Measurements from ENCODE around the gene SGF29. TPM values are rescaled to one million over a fixed set of nuclear protein-coding genes. Genes with fewer than 3 reads are reported as not detected.

The SGF29 gene
- total RNA-seq, 4 donors from 2014 or later, result 31.9 to 52.1 (median 36.1) TPM

GRCh38 chr16:28511801-28512789 is 41.6 kb upstream of the SGF29 start:
- Histone ChIP-seq H3K4me1 (peaks cover 0 to 5% (median 1%) of the 10 kb centered on the region in 4 donors), H3K27ac (no peak overlapping the region), H3K4me3 (no peak overlapping the region), H3K27me3 (no peaks in the 10 kb centered on the region), H3K36me3 (no peaks in the 10 kb centered on the region), H3K9me3 (no peaks in the 10 kb centered on the region)
- no peak for DNase-seq (ENCODE audit: low spot score in 2 of 2)
- 81 to 82% methylated on average over 21 of the region's 21 CpGs for WGBS, 2 donors
- TF ChIP-seq POLR2A (IDR thresholded peaks at IDR 0.05) (no peak), CTCF (IDR thresholded peaks at IDR 0.05) (no peak), EP300 (IDR thresholded peaks at IDR 0.05) (no peak)

- TF ChIP-seq EP300 (IDR thresholded peaks at IDR 0.05) (no peak), CTCF (IDR thresholded peaks at IDR 0.05) (no peak), POLR2A (IDR thresholded peaks at IDR 0.05) (no peak)
- DNase-seq (ENCODE audit: low spot score in 2 of 2), result no peak
- WGBS, 2 donors, result 74 to 79% methylated on average over 12 of the region's 12 CpGs
These were observed 40.1 kb upstream of the SGF29 start for GRCh38 chr16:28513484-28514181.

GRCh38 chr16:28514246-28514645 is 39.5 kb upstream of the SGF29 start:
- Histone ChIP-seq H3K27me3 (no peaks in the 10 kb centered on the region), H3K4me1 (no peaks in the 10 kb centered on the region), H3K9me3 (no peaks in the 10 kb centered on the region), H3K27ac (no peak overlapping the region), H3K4me3 (no peak overlapping the region), H3K36me3 (no peaks in the 10 kb centered on the region)
- 72 to 77% methylated on average over 2 to 4 of the region's 7 CpGs for WGBS, 2 donors
- TF ChIP-seq POLR2A (IDR thresholded peaks at IDR 0.05) (no peak), CTCF (IDR thresholded peaks at IDR 0.05) (no peak)
- DNase-seq (ENCODE audit: low spot score in 2 of 2), result no peak

More at GRCh38 chr16:28513484-28514181, 40.1 kb upstream of the SGF29 start:
- Histone ChIP-seq H3K27ac (no peak overlapping the region), H3K9me3 (no peaks in the 10 kb centered on the region), H3K27me3 (no peaks in the 10 kb centered on the region), H3K4me1 (no peaks in the 10 kb centered on the region), H3K36me3 (no peaks in the 10 kb centered on the region), H3K4me3 (no peak overlapping the region)

GRCh38 chr16:28520672-28521071 is 33.0 kb upstream of the SGF29 start:
- 67 to 70% methylated on average over 7 of the region's 7 CpGs for WGBS, 2 donors
- Histone ChIP-seq H3K27ac (no peak overlapping the region), H3K4me3 (no peak overlapping the region), H3K36me3 (no peaks in the 10 kb centered on the region), H3K4me1 (peaks cover 0 to 4% (median 0%) of the 10 kb centered on the region in 4 donors), H3K9me3 (no peaks in the 10 kb centered on the region), H3K27me3 (no peaks in the 10 kb centered on the region)
- DNase-seq (ENCODE audit: low spot score in 2 of 2), result no peak
- no peak for TF ChIP-seq POLR2A (IDR thresholded peaks at IDR 0.05)

GRCh38 chr16:28521436-28521835 is 32.3 kb upstream of the SGF29 start:
- no peak for DNase-seq (ENCODE audit: low spot score in 2 of 2)
- TF ChIP-seq POLR2A (IDR thresholded peaks at IDR 0.05), result no peak
- TF ChIP-seq EP300 (IDR thresholded peaks at IDR 0.05), result no peak
- TF ChIP-seq CTCF (IDR thresholded peaks at IDR 0.05), result no peak
- WGBS, 2 donors, result 84 to 93% methylated on average over 6 of the region's 6 CpGs

More at GRCh38 chr16:28521436-28521835, 32.3 kb upstream of the SGF29 start:
- Histone ChIP-seq H3K27me3 (no peaks in the 10 kb centered on the region), H3K4me1 (peaks cover 0 to 4% (median 0%) of the 10 kb centered on the region in 4 donors), H3K36me3 (no peaks in the 10 kb centered on the region), H3K9me3 (no peaks in the 10 kb centered on the region), H3K27ac (no peak overlapping the region), H3K4me3 (no peak overlapping the region)
